Mammary microvascular endothelial cell (primary cell): ENCODE results near the gene HK1. TPM values are rescaled to one million over a fixed set of nuclear protein-coding genes. Genes with fewer than 3 reads are reported as not detected.

Experiments
- total RNA-seq: library from RNA; depleted of rRNA; stranded (reverse); fragments of >200 nt; gene quantifications from 2 replicates; pipeline ENCODE4 v1.2.3, GENCODE V29; 2015

The HK1 gene
- 129 and 134 TPM in 2 replicates for total RNA-seq

DNA sequence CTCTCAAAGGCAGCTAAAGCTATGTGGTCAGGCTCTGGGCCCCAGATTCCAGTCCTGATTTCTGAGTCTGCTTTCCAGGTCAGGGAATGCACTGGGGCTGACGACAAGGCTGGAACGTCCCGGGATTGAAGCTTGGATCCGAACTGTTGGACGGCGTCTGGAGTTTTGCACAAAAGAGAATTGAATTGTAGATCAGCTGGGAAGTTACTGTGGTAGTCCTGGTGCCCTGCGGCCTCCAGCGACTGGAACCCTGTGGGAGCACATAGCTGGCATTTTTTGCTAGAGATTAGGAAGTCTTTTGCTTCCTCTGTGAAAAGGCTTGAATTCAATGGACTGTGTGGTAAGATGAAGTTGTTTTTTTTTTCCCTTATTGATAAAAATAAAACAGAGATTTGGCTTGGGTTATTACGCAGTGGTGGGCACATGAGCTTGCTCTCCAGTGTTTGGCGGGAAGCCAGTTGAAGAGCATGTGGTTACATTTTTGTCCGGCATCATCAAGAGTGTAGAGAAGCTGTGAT, at the start of gene HK1:
Gene HK1 (plus strand): TSS at position 51 of the 518 bp plus-strand sequence.

DNA sequence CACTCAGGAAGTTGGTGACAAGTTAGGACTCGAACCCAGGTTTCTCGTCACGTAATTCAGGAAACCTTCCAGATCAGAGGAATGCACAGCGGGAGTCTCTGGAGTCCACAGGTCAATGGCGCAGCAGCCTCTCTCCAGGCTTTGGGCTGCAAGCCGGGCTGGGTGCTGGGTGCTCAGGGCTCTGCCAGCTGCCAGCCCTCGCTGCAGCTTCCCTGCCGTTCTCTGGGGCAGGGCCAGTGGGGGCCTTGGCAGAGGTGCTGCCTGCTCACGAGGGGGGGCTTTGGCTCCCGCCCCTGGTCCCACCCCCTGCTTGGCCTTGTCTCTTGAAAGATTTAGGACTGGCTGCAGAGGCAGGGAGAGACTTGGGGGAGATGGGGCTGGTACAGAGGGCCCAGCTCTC, 138.4 kb downstream of the HK1 start, which contains the start of gene TACR2:
Gene TACR2 (minus strand): TSS at position 224 of the 400 bp plus-strand sequence. CDS start 595 bp downstream, outside the sequence.

DNA sequence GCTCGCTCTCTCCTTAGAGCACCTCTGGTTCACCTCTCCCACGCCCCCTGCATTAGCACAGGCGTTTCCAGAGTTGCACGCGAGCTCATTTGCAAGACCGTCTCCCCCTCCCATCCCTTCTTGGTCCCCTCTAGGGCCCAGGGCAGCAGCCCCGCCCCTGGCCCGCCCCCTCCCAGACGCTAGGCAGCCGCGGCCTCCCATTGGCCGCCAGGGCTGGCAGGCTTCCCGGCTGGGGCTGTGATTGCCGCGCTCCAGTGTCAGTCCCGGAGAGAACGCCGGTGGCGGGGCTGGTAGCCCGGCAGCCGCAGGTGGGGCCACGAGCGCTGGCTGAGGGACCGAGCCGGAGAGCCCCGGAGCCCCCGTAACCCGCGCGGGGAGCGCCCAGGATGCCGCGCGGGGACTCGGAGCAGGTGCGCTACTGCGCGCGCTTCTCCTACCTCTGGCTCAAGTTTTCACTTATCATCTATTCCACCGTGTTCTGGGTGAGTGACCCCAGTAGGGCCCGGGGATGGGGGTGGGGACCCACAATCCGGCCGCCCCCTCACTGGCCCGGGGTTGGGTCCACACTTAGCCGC, 173.0 kb downstream of the HK1 start, which contains the start of gene TSPAN15:
Gene TSPAN15 (plus strand): TSS at position 257 of the 575 bp plus-strand sequence. CDS start 130 bp downstream, at position 387.

Other genes with a start within 250 kb of the HK1 start
- gene SRGN, start 190.4 kb upstream of the HK1 start, total RNA-seq, result 1,443 and 1,601 TPM in 2 replicates
- gene VPS26A, start 154.3 kb upstream of the HK1 start, total RNA-seq, result 39.3 and 40.4 TPM in 2 replicates
- gene SUPV3L1, start 98.3 kb upstream of the HK1 start, total RNA-seq, result 22.3 and 24.5 TPM in 2 replicates
- gene HKDC1, start 58.2 kb upstream of the HK1 start, total RNA-seq, result 0.05 TPM in 1 of 2 replicates, not detected in the other
- 0.49 TPM in 1 of 2 replicates, not detected in the other for gene TACR2, start 138.4 kb downstream of the HK1 start, total RNA-seq
- 60.8 and 65.7 TPM in 2 replicates for gene TSPAN15, start 173.0 kb downstream of the HK1 start, total RNA-seq